ENCODE measurements around the gene SERHL2. TPM values are rescaled to one million over a fixed set of nuclear protein-coding genes. Genes with fewer than 3 reads are reported as not detected.
"Not testable (repeated sequence)": the region's sequence is repeated elsewhere in the genome, so short reads cannot be mapped to it uniquely, and the experiment has no call there.

Gene SERHL2
- total and polyA plus RNA-seq, 9 donors: 2.0 to 4.4 (median 2.9) TPM

GRCh38 chr22:42552294-42552647 lies 1.5 kb upstream of the SERHL2 start:
- 95% methylated on average over 2 of the region's 6 CpGs for WGBS (ENCODE audit: insufficient coverage)
- not testable (repeated sequence) for H3K27ac ChIP-seq (ENCODE audit: low read length); H3K4me3 ChIP-seq (ENCODE audit: low read length); H3K4me1 ChIP-seq (ENCODE audit: control insufficient read depth, insufficient read depth, low read length); H3K36me3 ChIP-seq (ENCODE audit: control insufficient read depth, insufficient read depth, low read length); DNase-seq; H3K9me3 ChIP-seq (replicated peaks; ENCODE audit: control insufficient read depth, low read depth, low read length)
- peaks cover 14% of the 10 kb centered on the region for H3K27me3 ChIP-seq (ENCODE audit: control insufficient read depth, insufficient read depth, low read length)

- peaks cover 16% of the 10 kb centered on the region for H3K4me1 ChIP-seq (ENCODE audit: control insufficient read depth, insufficient read depth, low read length)
- 83% methylated on average over 7 of the region's 8 CpGs for WGBS (ENCODE audit: insufficient coverage)
- no peak overlapping the region for H3K27ac ChIP-seq (ENCODE audit: low read length)
- no peaks in the 10 kb centered on the region for H3K27me3 ChIP-seq (ENCODE audit: control insufficient read depth, insufficient read depth, low read length)
- no peaks in the 10 kb centered on the region for H3K36me3 ChIP-seq (ENCODE audit: control insufficient read depth, insufficient read depth, low read length)
- no peaks in the 10 kb centered on the region for H3K9me3 ChIP-seq (replicated peaks; ENCODE audit: control insufficient read depth, low read depth, low read length)
- H3K4me3 ChIP-seq (ENCODE audit: low read length): no peak overlapping the region
- DNase-seq: no peak
Observed at GRCh38 chr22:42560381-42560780, 6.6 kb downstream of the SERHL2 start.

GRCh38 chr22:42560781-42561180 lies 7.0 kb downstream of the SERHL2 start:
- DNase-seq: no peak
- Histone ChIP-seq H3K4me1 (ENCODE audit: control insufficient read depth, insufficient read depth, low read length) (peaks cover 16% of the 10 kb centered on the region), H3K27ac (ENCODE audit: low read length) (no peak overlapping the region), H3K27me3 (ENCODE audit: control insufficient read depth, insufficient read depth, low read length) (no peaks in the 10 kb centered on the region), H3K9me3 (replicated peaks; ENCODE audit: control insufficient read depth, low read depth, low read length) (no peaks in the 10 kb centered on the region), H3K4me3 (ENCODE audit: low read length) (no peak overlapping the region), H3K36me3 (ENCODE audit: control insufficient read depth, insufficient read depth, low read length) (peaks cover under 1% of the 10 kb centered on the region)
- 63% methylated on average over 4 of the region's 7 CpGs for WGBS (ENCODE audit: insufficient coverage)

GRCh38 chr22:42561856-42562255 lies 8.1 kb downstream of the SERHL2 start:
- peaks cover 6% of the 10 kb centered on the region for H3K36me3 ChIP-seq (ENCODE audit: control insufficient read depth, insufficient read depth, low read length)
- H3K4me1 ChIP-seq (ENCODE audit: control insufficient read depth, insufficient read depth, low read length): peaks cover 16% of the 10 kb centered on the region
- H3K27me3 ChIP-seq (ENCODE audit: control insufficient read depth, insufficient read depth, low read length): no peaks in the 10 kb centered on the region
- no peak overlapping the region for H3K27ac ChIP-seq (ENCODE audit: low read length)
- 55% methylated on average over 4 of the region's 5 CpGs for WGBS (ENCODE audit: insufficient coverage)
- H3K9me3 ChIP-seq (replicated peaks; ENCODE audit: control insufficient read depth, low read depth, low read length): no peaks in the 10 kb centered on the region
- no peak for DNase-seq
- H3K4me3 ChIP-seq (ENCODE audit: low read length): no peak overlapping the region

GRCh38 chr22:42562279-42562678 lies 8.5 kb downstream of the SERHL2 start:
- DNase-seq: no peak
- peaks cover 6% of the 10 kb centered on the region for H3K36me3 ChIP-seq (ENCODE audit: control insufficient read depth, insufficient read depth, low read length)
- H3K9me3 ChIP-seq (replicated peaks; ENCODE audit: control insufficient read depth, low read depth, low read length): no peaks in the 10 kb centered on the region
- 23% methylated on average over 5 of the region's 8 CpGs for WGBS (ENCODE audit: insufficient coverage)
- H3K4me3 ChIP-seq (ENCODE audit: low read length): no peak overlapping the region
- peaks cover 16% of the 10 kb centered on the region for H3K4me1 ChIP-seq (ENCODE audit: control insufficient read depth, insufficient read depth, low read length)
- H3K27ac ChIP-seq (ENCODE audit: low read length): no peak overlapping the region
- no peaks in the 10 kb centered on the region for H3K27me3 ChIP-seq (ENCODE audit: control insufficient read depth, insufficient read depth, low read length)

- Histone ChIP-seq H3K4me1 (ENCODE audit: control insufficient read depth, insufficient read depth, low read length) (peaks cover 16% of the 10 kb centered on the region), H3K4me3 (ENCODE audit: low read length) (no peak overlapping the region), H3K36me3 (ENCODE audit: control insufficient read depth, insufficient read depth, low read length) (peaks cover 6% of the 10 kb centered on the region), H3K27ac (ENCODE audit: low read length) (no peak overlapping the region), H3K27me3 (ENCODE audit: control insufficient read depth, insufficient read depth, low read length) (no peaks in the 10 kb centered on the region), H3K9me3 (replicated peaks; ENCODE audit: control insufficient read depth, low read depth, low read length) (no peaks in the 10 kb centered on the region)
- no peak for DNase-seq
- no CpG with 5 or more reads among the region's 2 CpGs for WGBS (ENCODE audit: insufficient coverage)
Observed at GRCh38 chr22:42562684-42563083, 8.9 kb downstream of the SERHL2 start.

GRCh38 chr22:42563943-42564342 lies 10.2 kb downstream of the SERHL2 start:
- not testable (repeated sequence) for H3K4me3 ChIP-seq (ENCODE audit: low read length)

GRCh38 chr22:42564699-42565098 lies 10.9 kb downstream of the SERHL2 start:
- H3K36me3 ChIP-seq (ENCODE audit: control insufficient read depth, insufficient read depth, low read length): peaks cover 6% of the 10 kb centered on the region
- 98% methylated on average over 5 of the region's 17 CpGs for WGBS (ENCODE audit: insufficient coverage)

More at GRCh38 chr22:42563943-42564342, 10.2 kb downstream of the SERHL2 start:
- H3K36me3 ChIP-seq (ENCODE audit: control insufficient read depth, insufficient read depth, low read length); H3K9me3 ChIP-seq (replicated peaks; ENCODE audit: control insufficient read depth, low read depth, low read length); H3K27ac ChIP-seq (ENCODE audit: low read length); H3K27me3 ChIP-seq (ENCODE audit: control insufficient read depth, insufficient read depth, low read length); DNase-seq: not testable (repeated sequence)
- no CpG with 5 or more reads among the region's 3 CpGs for WGBS (ENCODE audit: insufficient coverage)
- peaks cover 16% of the 10 kb centered on the region for H3K4me1 ChIP-seq (ENCODE audit: control insufficient read depth, insufficient read depth, low read length)

GRCh38 chr22:42565956-42566355 lies 12.2 kb downstream of the SERHL2 start:
- DNase-seq: no peak
- no peak overlapping the region for H3K4me3 ChIP-seq (ENCODE audit: low read length)
- no peaks in the 10 kb centered on the region for H3K27me3 ChIP-seq (ENCODE audit: control insufficient read depth, insufficient read depth, low read length)
- H3K4me1 ChIP-seq (ENCODE audit: control insufficient read depth, insufficient read depth, low read length): peaks cover 16% of the 10 kb centered on the region
- peaks cover 6% of the 10 kb centered on the region for H3K36me3 ChIP-seq (ENCODE audit: control insufficient read depth, insufficient read depth, low read length)
- H3K27ac ChIP-seq (ENCODE audit: low read length): no peak overlapping the region
- H3K9me3 ChIP-seq (replicated peaks; ENCODE audit: control insufficient read depth, low read depth, low read length): no peaks in the 10 kb centered on the region
- 93% methylated on average over 12 of the region's 12 CpGs for WGBS (ENCODE audit: insufficient coverage)

More at GRCh38 chr22:42564699-42565098, 10.9 kb downstream of the SERHL2 start:
- Histone ChIP-seq H3K4me3 (ENCODE audit: low read length) (no peak overlapping the region), H3K9me3 (replicated peaks; ENCODE audit: control insufficient read depth, low read depth, low read length) (no peaks in the 10 kb centered on the region), H3K27me3 (ENCODE audit: control insufficient read depth, insufficient read depth, low read length) (no peaks in the 10 kb centered on the region), H3K27ac (ENCODE audit: low read length) (no peak overlapping the region), H3K4me1 (ENCODE audit: control insufficient read depth, insufficient read depth, low read length) (peaks cover 16% of the 10 kb centered on the region)
- DNase-seq: no peak

- H3K9me3 ChIP-seq (replicated peaks; ENCODE audit: control insufficient read depth, low read depth, low read length); DNase-seq; H3K4me3 ChIP-seq (ENCODE audit: low read length); H3K4me1 ChIP-seq (ENCODE audit: control insufficient read depth, insufficient read depth, low read length); H3K27ac ChIP-seq (ENCODE audit: low read length); H3K27me3 ChIP-seq (ENCODE audit: control insufficient read depth, insufficient read depth, low read length): not testable (repeated sequence)
- WGBS (ENCODE audit: insufficient coverage): 95% methylated on average over 4 of the region's 6 CpGs
- H3K36me3 ChIP-seq (ENCODE audit: control insufficient read depth, insufficient read depth, low read length): peaks cover 15% of the 10 kb centered on the region
Observed at GRCh38 chr22:42567950-42568349, 14.2 kb downstream of the SERHL2 start.

GRCh38 chr22:42570580-42570979 lies 16.8 kb downstream of the SERHL2 start:
- H3K27ac ChIP-seq (ENCODE audit: low read length); H3K4me1 ChIP-seq (ENCODE audit: control insufficient read depth, insufficient read depth, low read length); DNase-seq; H3K27me3 ChIP-seq (ENCODE audit: control insufficient read depth, insufficient read depth, low read length); H3K4me3 ChIP-seq (ENCODE audit: low read length); H3K9me3 ChIP-seq (replicated peaks; ENCODE audit: control insufficient read depth, low read depth, low read length): not testable (repeated sequence)
- 75% methylated on average over 3 of the region's 9 CpGs for WGBS (ENCODE audit: insufficient coverage)
- peaks cover 26% of the 10 kb centered on the region for H3K36me3 ChIP-seq (ENCODE audit: control insufficient read depth, insufficient read depth, low read length)
